IMR-90 (cell line): ENCODE data around the gene FHDC1. TPM values are rescaled to one million over a fixed set of nuclear protein-coding genes. Genes with fewer than 3 reads are reported as not detected.

ENCODE experiments used
- ATAC-seq: fragments of 200-7000 bp; cut with Tn5 transposase; 2 replicates; pipeline ENCODE4 v1.9.1; 2020; ENCODE audit warnings: low read depth, mild to moderate bottlenecking, moderate library complexity
- BruUV-seq: library from RNA; stranded (reverse); fragments of 400-500 nt; replicated peaks from 2 replicates; lab custom pipeline; 2021; lab: Mats Ljungman, UMichigan
- CTCF ChIA-PET: fragments of 300-600 bp; formaldehyde crosslinking; extraction: SDS; loops from one replicate; lab custom pipeline; 2021; ENCODE audit warnings: antibody characterized with exemption; lab: Yijun Ruan, JAX
- POLR2A ChIA-PET: fragments of 300-600 bp; sonication (Branson Sonifier 250); formaldehyde crosslinking; loops from one replicate; lab custom pipeline; 2022; ENCODE audit warnings: antibody characterized with exemption; ENCODE audit not compliant: unreplicated experiment; lab: Charles Lee
- DNase-seq: peaks from one replicate; pipeline ENCODE4 v3.0.0; 2013
- H2AFZ ChIP-seq: replicated peaks from 2 replicates; pipeline ENCODE3; 2013; ENCODE audit warnings: low read length, mild to moderate bottlenecking; ENCODE audit not compliant: poor library complexity
- H2AK5ac ChIP-seq: 2 replicates; pipeline ENCODE4 v1.6.1; 2013; ENCODE audit warnings: low read depth, low read length, inconsistent platforms
- H2AK9ac ChIP-seq: replicated peaks from 2 replicates; pipeline ENCODE3; 2013; ENCODE audit warnings: mild to moderate bottlenecking, low read depth, low read length, moderate library complexity; ENCODE audit not compliant: poor library complexity
- H2BK120ac ChIP-seq: 2 replicates; pipeline ENCODE4 v1.6.1; 2013; ENCODE audit warnings: low read depth, low read length, inconsistent platforms
- H2BK15ac ChIP-seq: 3 replicates; pipeline ENCODE4 v1.6.1; 2013; ENCODE audit warnings: low read depth, low read length, inconsistent platforms
- H2BK20ac ChIP-seq: 2 replicates; pipeline ENCODE4 v1.6.1; 2013; ENCODE audit warnings: low read depth, mild to moderate bottlenecking, inconsistent platforms, low read length, moderate library complexity
- H2BK5ac ChIP-seq: 2 replicates; pipeline ENCODE4 v1.6.1; 2013; ENCODE audit warnings: mild to moderate bottlenecking, low read depth, low read length, inconsistent platforms; ENCODE audit not compliant: poor library complexity, severe bottlenecking
- H3K14ac ChIP-seq: replicated peaks from 2 replicates; pipeline ENCODE4 v1.6.1; 2013; ENCODE audit warnings: low read depth, low read length, inconsistent platforms
- H3K18ac ChIP-seq: 2 replicates; pipeline ENCODE4 v1.6.1; 2013; ENCODE audit warnings: low read depth, low read length, control low read depth
- H3K23ac ChIP-seq: 2 replicates; pipeline ENCODE4 v1.6.1; 2013; ENCODE audit warnings: low read depth, low read length, inconsistent platforms
- H3K27ac ChIP-seq: 2 replicates; pipeline ENCODE4 v1.5.1; 2013; ENCODE audit warnings: mild to moderate bottlenecking, control low read depth, low read length; ENCODE audit not compliant: insufficient read depth
- H3K27me3 ChIP-seq: 2 replicates; pipeline ENCODE4 v1.6.1; 2013; ENCODE audit warnings: low read length; ENCODE audit not compliant: control insufficient read depth, insufficient read depth
- H3K36me3 ChIP-seq: 2 replicates; pipeline ENCODE4 v1.6.1; 2013; ENCODE audit warnings: low read length, mixed read lengths; ENCODE audit not compliant: control insufficient read depth, insufficient read depth
- H3K4ac ChIP-seq: 2 replicates; pipeline ENCODE4 v1.6.1; 2013; ENCODE audit warnings: low read depth, low read length, inconsistent platforms
- H3K4me1 ChIP-seq: 2 replicates; pipeline ENCODE4 v1.6.1; 2013; ENCODE audit warnings: low read length, mixed read lengths; ENCODE audit not compliant: control insufficient read depth, insufficient read depth
- H3K4me2 ChIP-seq: 2 replicates; pipeline ENCODE4 v1.6.1; 2013; ENCODE audit warnings: low read depth, mild to moderate bottlenecking, control low read depth, low read length, moderate library complexity
- H3K4me3 ChIP-seq: 2 replicates; pipeline ENCODE4 v1.5.1; 2013; ENCODE audit warnings: low read depth, mild to moderate bottlenecking, control low read depth, low read length, moderate library complexity; ENCODE audit not compliant: insufficient read depth
- H3K56ac ChIP-seq: 2 replicates; pipeline ENCODE4 v1.6.1; 2013; ENCODE audit warnings: low read length, inconsistent platforms; ENCODE audit not compliant: insufficient read depth; ENCODE audit errors: extremely low read depth
- H3K79me1 ChIP-seq, 2 experiments: 2 replicates each; pipeline ENCODE4 v1.6.1; 2013; ENCODE audit warnings: low read length in 2 of 2, inconsistent platforms in 1 of 2, low read depth in 1 of 2
- H3K9ac ChIP-seq: 2 replicates; pipeline ENCODE4 v1.6.1; 2013; ENCODE audit warnings: low read depth, low read length, control low read depth
- H3K9me1 ChIP-seq: 2 replicates; pipeline ENCODE4 v1.6.1; 2013; ENCODE audit warnings: low read length, inconsistent platforms; ENCODE audit not compliant: insufficient read depth
- H3K9me3 ChIP-seq: 2 replicates; pipeline ENCODE4 v1.6.1; 2013; ENCODE audit warnings: low read length; ENCODE audit not compliant: control insufficient read depth, insufficient read depth
- H4K20me1 ChIP-seq: 2 replicates; pipeline ENCODE4 v1.6.1; 2013; ENCODE audit warnings: low read length, inconsistent platforms; ENCODE audit not compliant: insufficient read depth
- H4K5ac ChIP-seq: 2 replicates; pipeline ENCODE4 v1.6.1; 2013; ENCODE audit warnings: mild to moderate bottlenecking, low read depth, low read length, control low read depth
- H4K8ac ChIP-seq, 2 experiments: 2 replicates each; pipeline ENCODE4 v1.6.1; 2013; ENCODE audit warnings: low read depth in 2 of 2, low read length in 2 of 2, control low read depth in 1 of 2, inconsistent platforms in 1 of 2
- H4K91ac ChIP-seq: 2 replicates; pipeline ENCODE4 v1.6.1; 2013; ENCODE audit warnings: low read depth, low read length, inconsistent platforms; ENCODE audit not compliant: insufficient read depth
- BHLHE40 ChIP-seq: fragments of 150-350 bp; IDR thresholded peaks from 2 replicates; pipeline ENCODE4 v1.6.1; 2016; ENCODE audit warnings: mild to moderate bottlenecking, low read depth, low read length
- CEBPB ChIP-seq: IDR thresholded peaks from 2 replicates; pipeline ENCODE4 v1.6.1; 2012; ENCODE audit warnings: low read depth, low read length, improper control_type of control experiment
- MAFK ChIP-seq: IDR thresholded peaks from 2 replicates; pipeline ENCODE4 v1.6.1; 2012; ENCODE audit warnings: low read depth, low read length, improper control_type of control experiment
- MAZ ChIP-seq: IDR thresholded peaks from 2 replicates; pipeline ENCODE4 v1.6.1; 2012; ENCODE audit warnings: low read depth, mild to moderate bottlenecking, low read length, improper control_type of control experiment, moderate library complexity, borderline replicate concordance
- MXI1 ChIP-seq: IDR thresholded peaks from 2 replicates; pipeline ENCODE4 v1.6.1; 2012; ENCODE audit warnings: low read depth, mild to moderate bottlenecking, low read length, moderate library complexity, borderline replicate concordance
- NFE2L2 ChIP-seq: fragments of 150-350 bp; IDR thresholded peaks from 2 replicates; pipeline ENCODE4 v1.6.1; 2016; ENCODE audit warnings: low read depth, mild to moderate bottlenecking, low read length
- RAD21 ChIP-seq: IDR thresholded peaks from 2 replicates; pipeline ENCODE4 v1.6.1; 2012; ENCODE audit warnings: low read length, improper control_type of control experiment
- RCOR1 ChIP-seq: IDR thresholded peaks from 2 replicates; pipeline ENCODE4 v1.6.1; 2012; ENCODE audit warnings: mild to moderate bottlenecking, low read length, improper control_type of control experiment; ENCODE audit not compliant: insufficient replicate concordance
- RFX5 ChIP-seq: IDR thresholded peaks from 2 replicates; pipeline ENCODE4 v1.8.0; 2012; ENCODE audit warnings: low read depth, mild to moderate bottlenecking, low read length, moderate library complexity
- SMC3 ChIP-seq: fragments of 150-350 bp; IDR thresholded peaks from 2 replicates; pipeline ENCODE4 v1.6.1; 2016; ENCODE audit warnings: low read depth, mild to moderate bottlenecking, antibody characterized with exemption, low read length, moderate library complexity
- WGBS, 2 experiments: methylation state at CpG; one replicate each; pipeline versions ENCODE4 v1.1.5 to v1.1.7; 2013; ENCODE audit warnings: missing lambda C conversion rate in 2 of 2; ENCODE audit not compliant: insufficient read length in 1 of 2; ENCODE audit errors: extremely low coverage in 2 of 2; 5-methylcytosine and 5-hydroxymethylcytosine counted together
- dilution Hi-C: fragments of 300-500 bp; cut with HindIII; formaldehyde crosslinking; loops from one replicate; pipeline ENCODE4 v1.14.3; 2018; ENCODE audit warnings: low sequenced_read_pairs; ENCODE audit not compliant: unreplicated experiment
- in situ Hi-C: fragments of 300-500 bp; cut with MboI; formaldehyde crosslinking; loops from 3 replicates; pipeline ENCODE4 v1.14.3; 2019; ENCODE audit warnings: low sequenced_read_pairs, inconsistent platforms, mixed read lengths
- intact Hi-C: fragments of 100-400 bp; cut with micrococcal nuclease; formaldehyde crosslinking; loops from 2 replicates; pipeline ENCODE4 v1.10.0; 2022
- polyA plus RNA-seq, 3 experiments: library from polyadenylated mRNA; depleted of rRNA; stranded (reverse); fragments of >200 nt; gene quantifications; 2 replicates each; pipeline ENCODE4 v1.2.3, GENCODE V29; 2012; ENCODE audit warnings: low replicate concordance in 1 of 3
- total RNA-seq: library from RNA; depleted of rRNA; stranded (reverse); fragments of >200 nt; gene quantifications from 2 replicates; pipeline ENCODE4 v1.2.3, GENCODE V29; 2012
- TF ChIP-seq, protein P1 (sequence below): fragments of 150-350 bp; IDR thresholded peaks from 2 replicates; pipeline ENCODE4 v1.6.1; 2016; ENCODE audit warnings: low read depth, mild to moderate bottlenecking, low read length, moderate library complexity, borderline replicate concordance
- TF ChIP-seq, protein P2 (sequence below): fragments of 150-350 bp; IDR thresholded peaks from 2 replicates; pipeline ENCODE4 v1.6.1; 2017; ENCODE audit warnings: mild to moderate bottlenecking, antibody characterized with exemption, low read length, low read depth

The FHDC1 gene
- total and polyA plus RNA-seq, 2 of the 4 experiments (the other 2 are of a cell fraction) = under 0.01 to 0.09 TPM

DNA sequence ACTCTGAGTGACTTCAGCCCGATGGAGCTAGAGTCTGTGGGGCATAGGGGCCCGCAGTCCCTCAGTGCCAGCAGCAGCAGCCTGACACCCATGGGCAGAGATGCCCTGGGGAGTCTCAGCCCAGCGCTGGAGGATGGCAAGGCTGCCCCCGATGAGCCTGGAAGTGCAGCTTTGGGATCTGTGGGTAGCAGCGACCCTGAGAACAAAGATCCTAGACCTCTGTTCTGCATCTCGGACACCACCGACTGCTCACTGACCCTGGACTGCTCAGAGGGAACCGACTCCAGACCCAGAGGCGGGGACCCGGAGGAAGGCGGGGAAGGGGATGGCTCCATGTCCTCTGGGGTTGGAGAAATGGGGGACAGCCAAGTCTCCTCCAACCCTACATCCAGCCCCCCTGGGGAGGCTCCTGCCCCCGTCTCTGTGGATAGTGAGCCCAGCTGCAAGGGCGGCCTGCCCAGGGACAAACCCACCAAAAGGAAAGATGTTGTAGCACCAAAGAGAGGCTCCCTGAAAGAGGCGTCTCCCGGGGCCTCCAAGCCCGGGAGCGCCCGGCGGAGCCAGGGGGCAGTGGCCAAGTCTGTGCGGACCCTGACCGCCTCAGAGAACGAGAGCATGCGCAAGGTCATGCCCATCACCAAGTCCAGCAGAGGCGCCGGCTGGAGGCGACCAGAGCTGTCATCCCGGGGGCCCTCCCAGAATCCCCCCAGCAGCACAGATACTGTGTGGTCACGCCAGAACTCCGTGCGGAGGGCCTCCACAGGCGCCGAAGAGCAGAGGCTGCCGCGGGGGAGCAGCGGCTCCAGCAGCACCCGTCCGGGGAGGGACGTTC is 39.5 kb downstream of the FHDC1 start (continued):
- TF ChIP-seq, protein P1, sequence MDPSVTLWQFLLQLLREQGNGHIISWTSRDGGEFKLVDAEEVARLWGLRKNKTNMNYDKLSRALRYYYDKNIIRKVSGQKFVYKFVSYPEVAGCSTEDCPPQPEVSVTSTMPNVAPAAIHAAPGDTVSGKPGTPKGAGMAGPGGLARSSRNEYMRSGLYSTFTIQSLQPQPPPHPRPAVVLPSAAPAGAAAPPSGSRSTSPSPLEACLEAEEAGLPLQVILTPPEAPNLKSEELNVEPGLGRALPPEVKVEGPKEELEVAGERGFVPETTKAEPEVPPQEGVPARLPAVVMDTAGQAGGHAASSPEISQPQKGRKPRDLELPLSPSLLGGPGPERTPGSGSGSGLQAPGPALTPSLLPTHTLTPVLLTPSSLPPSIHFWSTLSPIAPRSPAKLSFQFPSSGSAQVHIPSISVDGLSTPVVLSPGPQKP = no peak
- TF ChIP-seq SMC3 = no peak

DNA sequence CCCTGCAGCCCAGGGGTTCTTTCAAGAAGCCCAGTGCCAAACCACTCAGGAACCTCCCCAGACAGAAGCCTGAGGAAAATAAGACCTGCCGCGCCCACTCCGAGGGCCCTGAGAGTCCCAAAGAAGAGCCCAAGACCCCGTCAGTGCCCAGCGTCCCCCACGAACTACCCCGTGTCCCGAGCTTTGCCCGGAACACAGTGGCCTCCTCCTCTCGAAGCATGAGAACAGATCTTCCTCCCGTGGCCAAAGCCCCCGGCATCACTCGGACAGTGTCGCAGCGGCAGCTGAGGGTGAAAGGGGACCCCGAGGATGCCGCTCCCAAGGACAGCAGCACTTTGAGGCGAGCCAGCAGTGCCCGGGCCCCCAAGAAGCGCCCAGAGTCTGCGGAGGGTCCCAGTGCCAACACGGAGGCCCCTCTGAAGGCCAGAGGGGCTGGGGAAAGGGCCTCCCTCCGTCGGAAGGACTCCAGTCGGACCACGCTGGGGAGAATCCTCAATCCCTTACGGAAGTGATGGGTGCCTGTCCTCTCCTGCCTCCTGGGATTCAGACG is 40.2 kb downstream of the FHDC1 start:
- ChIA-PET CTCF (no interaction called here), POLR2A (no interaction called here)
- no peak overlapping the region for H4K5ac ChIP-seq
- H3K27me3 ChIP-seq = peaks cover 9% of the 10 kb centered on the region
- no peaks in the 10 kb centered on the region for H3K79me1 ChIP-seq
- no peaks in the 10 kb centered on the region for H3K36me3 ChIP-seq
- H4K20me1 ChIP-seq = no peaks in the 10 kb centered on the region
- H2AK9ac ChIP-seq = no peak overlapping the region
- dilution Hi-C loops = no loop called here
- H3K23ac ChIP-seq = no peak overlapping the region
- DNase-seq (no peak), ATAC-seq (no peak)
- no peak overlapping the region for H2BK20ac ChIP-seq
- intact Hi-C loops = no loop called here
- H4K8ac ChIP-seq = no peak overlapping the region
- H2BK15ac ChIP-seq = no peak overlapping the region
- no peak overlapping the region for H3K4ac ChIP-seq
- H4K91ac ChIP-seq = no peak overlapping the region
- WGBS, 2 experiments = 88% methylated on average over 19 of the region's 28 CpGs; no CpG with 5 or more reads in 1 of the 2 experiments
- H3K9ac ChIP-seq = no peak overlapping the region
- TF ChIP-seq MAZ (no peak), RAD21 (no peak), NFE2L2 (no peak), MAFK (no peak), CEBPB (no peak), RFX5 (no peak), MXI1 (no peak), BHLHE40 (no peak), RCOR1 (no peak)
- TF ChIP-seq, protein P2, sequence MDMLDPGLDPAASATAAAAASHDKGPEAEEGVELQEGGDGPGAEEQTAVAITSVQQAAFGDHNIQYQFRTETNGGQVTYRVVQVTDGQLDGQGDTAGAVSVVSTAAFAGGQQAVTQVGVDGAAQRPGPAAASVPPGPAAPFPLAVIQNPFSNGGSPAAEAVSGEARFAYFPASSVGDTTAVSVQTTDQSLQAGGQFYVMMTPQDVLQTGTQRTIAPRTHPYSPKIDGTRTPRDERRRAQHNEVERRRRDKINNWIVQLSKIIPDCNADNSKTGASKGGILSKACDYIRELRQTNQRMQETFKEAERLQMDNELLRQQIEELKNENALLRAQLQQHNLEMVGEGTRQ = no peak
- TF ChIP-seq, protein P1 = no peak
- BruUV-seq = no TSS peak
- H3K9me3 ChIP-seq = no peaks in the 10 kb centered on the region
- H3K4me1 ChIP-seq = peaks cover 5% of the 10 kb centered on the region
- H3K9me1 ChIP-seq = peaks cover 10% of the 10 kb centered on the region
- H3K14ac ChIP-seq = no peak overlapping the region
- no peak overlapping the region for H2BK120ac ChIP-seq
- H2AK5ac ChIP-seq = no peak overlapping the region
- H3K4me3 ChIP-seq = no peak overlapping the region
- no peak overlapping the region for H3K56ac ChIP-seq
- no peak overlapping the region for H2AFZ ChIP-seq
- H2BK5ac ChIP-seq = no peak overlapping the region
- H3K4me2 ChIP-seq = no peak overlapping the region
- H3K18ac ChIP-seq = no peak overlapping the region
- no peak overlapping the region for H3K27ac ChIP-seq
- in situ Hi-C loops = no loop called here
